HepG2 (cell line): ENCODE measurements around the gene DAPK1. TPM values are rescaled to one million over a fixed set of nuclear protein-coding genes. Genes with fewer than 3 reads are reported as not detected.

ENCODE experiments used
- ATAC-seq: fragments of 200-7000 bp; cut with Tn5 transposase; 3 replicates; pipeline ENCODE4 v1.9.1; 2020; ENCODE audit warnings: mild to moderate bottlenecking, moderate library complexity
- BruUV-seq: library from RNA; stranded (reverse); fragments of 400-500 nt; replicated peaks from 2 replicates; lab custom pipeline; 2021; lab: Mats Ljungman, UMichigan
- CTCF ChIA-PET: fragments of 300-600 bp; formaldehyde crosslinking; extraction: SDS; loops from one replicate; lab custom pipeline; 2021; ENCODE audit warnings: low total read pairs, inconsistent platforms, low intra/inter-chr PET ratio; lab: Yijun Ruan, JAX
- POLR2A ChIA-PET: fragments of 350-600 bp; sonication (Branson Sonifier 250); formaldehyde crosslinking; loops from one replicate; lab custom pipeline; 2020; ENCODE audit warnings: antibody characterized with exemption, inconsistent platforms; lab: Yijun Ruan, JAX
- DNase-seq: peaks from one replicate; pipeline ENCODE4 v3.0.0-alpha.2; 2015; ENCODE audit warnings: low spot score
- FAIRE-seq: peaks from 3 replicates; lab custom pipeline; 2011; peaks lifted over from hg19 to GRCh38; lab: Jason Lieb, UNC
- H2AFZ ChIP-seq: one replicate; pipeline ENCODE4 v1.6.1; 2011; ENCODE audit warnings: low read length, inconsistent platforms
- H3K27ac ChIP-seq: fragments of 300-600 bp; 3 replicates; pipeline ENCODE4 v1.8.0; 2011; ENCODE audit warnings: mixed run types, mild to moderate bottlenecking, mixed read lengths, low read length, inconsistent platforms; ENCODE audit not compliant: insufficient read depth; ENCODE audit errors: extremely low read length
- H3K27me3 ChIP-seq, 2 experiments: fragments of 200-600 bp in 1 of 2; 2 replicates in 1 of 2; 3 replicates in 1 of 2; pipeline versions ENCODE4 v1.6.0 to v1.8.0; 2011; ENCODE audit warnings: low read length in 2 of 2, mild to moderate bottlenecking in 2 of 2, moderate library complexity in 2 of 2, inconsistent platforms in 1 of 2; ENCODE audit not compliant: insufficient read depth in 2 of 2, control insufficient read depth in 1 of 2
- H3K36me3 ChIP-seq, 2 experiments: fragments of 200-600 bp in 1 of 2; replicated peaks in 1 of 2; 2 replicates in 1 of 2; 3 replicates in 1 of 2; pipeline versions ENCODE4 v1.5.1 to v1.8.0; 2011; ENCODE audit warnings: low read length in 2 of 2, inconsistent platforms in 1 of 2; ENCODE audit not compliant: insufficient read depth in 2 of 2, control insufficient read depth in 1 of 2
- H3K4me1 ChIP-seq: 2 replicates; pipeline ENCODE4 v1.5.1; 2012; ENCODE audit warnings: low read length, inconsistent platforms; ENCODE audit not compliant: insufficient read depth
- H3K4me2 ChIP-seq: 2 replicates; pipeline ENCODE4 v1.6.0; 2011; ENCODE audit warnings: low read depth, low read length, inconsistent platforms
- H3K4me3 ChIP-seq, 3 experiments: fragments of 200-600 bp in 1 of 3; sonication (generic), shearing (Covaris generic) in 1 of 3; replicated peaks in 1 of 3; 2 replicates each; pipeline ENCODE4 v1.5.1; 2011 to 2016; ENCODE audit warnings: low read length in 3 of 3, inconsistent platforms in 2 of 3, low read depth in 2 of 3, mild to moderate bottlenecking in 2 of 3, control low read depth in 1 of 3, mixed read lengths in 1 of 3; ENCODE audit not compliant: insufficient read depth in 1 of 3
- H3K79me2 ChIP-seq: one replicate; pipeline ENCODE4 v1.6.1; 2011; ENCODE audit warnings: low read length, inconsistent platforms; ENCODE audit not compliant: insufficient read depth
- H3K9ac ChIP-seq: 2 replicates; pipeline ENCODE4 v1.6.0; 2011; ENCODE audit warnings: mild to moderate bottlenecking, low read depth, low read length, inconsistent platforms; ENCODE audit not compliant: insufficient read depth
- H3K9me3 ChIP-seq: 2 replicates; pipeline ENCODE4 v1.5.1; 2012; ENCODE audit warnings: mild to moderate bottlenecking, low read length
- H4K20me1 ChIP-seq: 2 replicates; pipeline ENCODE4 v1.6.0; 2011; ENCODE audit warnings: inconsistent platforms, mild to moderate bottlenecking, low read length, moderate library complexity; ENCODE audit not compliant: insufficient read depth
- FOXK2 ChIP-seq: fragments of 450-650 bp; IDR thresholded peaks from 2 replicates; pipeline ENCODE4 v1.6.1; 2016
- NFE2L2 ChIP-seq: fragments of 150-350 bp; IDR thresholded peaks from 2 replicates; pipeline ENCODE4 v1.6.1; 2014; ENCODE audit warnings: low read length
- TCF7 ChIP-seq: sonication (generic); IDR thresholded peaks from 2 replicates; pipeline ENCODE4 v1.6.1; 2016; ENCODE audit warnings: antibody characterized with exemption, low read depth
- XRCC5 ChIP-seq: fragments of 200-400 bp; formaldehyde crosslinking; optimal IDR thresholded peaks from 2 replicates; pipeline ENCODE3; 2017; ENCODE audit warnings: mild to moderate bottlenecking, low read length
- ZNF10 ChIP-seq: sonication (generic); formaldehyde crosslinking; IDR thresholded peaks from 2 replicates; pipeline ENCODE4 v1.4.0; 2020; ENCODE audit warnings: mild to moderate bottlenecking, low read depth, missing genetic modification reagents, borderline replicate concordance
- ZNF484 ChIP-seq: sonication (generic); formaldehyde crosslinking; IDR thresholded peaks from 2 replicates; pipeline ENCODE4 v1.5.1; 2020; ENCODE audit warnings: mild to moderate bottlenecking, low read depth, missing genetic modification reagents, borderline replicate concordance
- ZNF589 ChIP-seq: sonication (generic); formaldehyde crosslinking; conservative IDR thresholded peaks from 2 replicates; pipeline ENCODE4 v1.8.0; 2022; ENCODE audit warnings: mild to moderate bottlenecking, moderate library complexity, missing genetic modification reagents
- ZNF660 ChIP-seq: sonication (generic); formaldehyde crosslinking; IDR thresholded peaks from 2 replicates; pipeline ENCODE4 v1.5.1; 2020; ENCODE audit warnings: mild to moderate bottlenecking, low read depth, missing genetic modification reagents, borderline replicate concordance
- ZNF713 ChIP-seq: sonication (generic); formaldehyde crosslinking; IDR thresholded peaks from 2 replicates; pipeline ENCODE4 v1.4.0; 2020; ENCODE audit warnings: mild to moderate bottlenecking, missing genetic modification reagents
- ZNF839 ChIP-seq: sonication (generic); formaldehyde crosslinking; IDR thresholded peaks from 2 replicates; pipeline ENCODE4 v1.4.0; 2020; ENCODE audit warnings: missing genetic modification reagents, mild to moderate bottlenecking, borderline replicate concordance
- WGBS: methylation state at CpG from one replicate; pipeline ENCODE4 v1.1.6; 2017; ENCODE audit warnings: low lambda C conversion rate; 5-methylcytosine and 5-hydroxymethylcytosine counted together
- in situ Hi-C: cut with HindIII; loops from 2 replicates; pipeline ENCODE4 v1.10.0; 2017; ENCODE audit warnings: low pct_unique_long_range_greater_than_20kb; ENCODE audit not compliant: extremely low pct_ligation_motif_present
- intact Hi-C: fragments of 100-400 bp; cut with micrococcal nuclease; formaldehyde crosslinking; loops from one replicate; pipeline ENCODE4 v1.10.0; 2022; ENCODE audit not compliant: unreplicated experiment
- polyA plus RNA-seq, 8 experiments: library from polyadenylated mRNA; depleted of rRNA in 3 of 8; stranded (reverse) in 7 of 8; unstranded in 1 of 8; fragments of >200 nt; fragmentation: Illumina TruSeq in 4 of 8; extraction: Trizol in 4 of 8; gene quantifications; 2 replicates each; pipeline versions ENCODE4 v1.2.1 to v1.2.3, GENCODE V29; 2011 to 2016; ENCODE audit warnings: low read depth in 4 of 8, missing spikeins in 1 of 8, mixed read lengths in 1 of 8; ENCODE audit not compliant: insufficient read depth in 1 of 8
- total RNA-seq, 5 experiments: library from RNA; depleted of rRNA; stranded (reverse); fragments of >200 nt; fragmentation: Illumina TruSeq; extraction: Trizol; gene quantifications; 2 replicates each; pipeline ENCODE4 v1.2.3, GENCODE V29; 2016; ENCODE audit warnings: low read depth in 1 of 5
- TF ChIP-seq, protein P1 (sequence below): sonication (generic); formaldehyde crosslinking; IDR thresholded peaks from 2 replicates; pipeline ENCODE4 v1.4.0; 2020; ENCODE audit warnings: missing genetic modification reagents
- TF ChIP-seq, protein P2 (sequence below): sonication (generic); formaldehyde crosslinking; IDR thresholded peaks from 2 replicates; pipeline ENCODE4 v1.5.0; 2020; ENCODE audit warnings: mild to moderate bottlenecking, missing genetic modification reagents, moderate library complexity

The DAPK1 gene
- total and polyA plus RNA-seq, 2 of the 13 experiments (the other 11 are each of a cell fraction or from before 2014, with no cell fraction given): 35.7 to 35.9 TPM

GRCh38 chr9:87671925-87672324 lies 174.3 kb downstream of the DAPK1 start:
- BruUV-seq: no TSS peak
- CTCF ChIA-PET: no interaction called here
- in situ Hi-C loops: loop anchor here (25.0 kb wide), 1 partner anchor 1260 kb away; no protein-coding TSS in a partner anchor

DNA sequence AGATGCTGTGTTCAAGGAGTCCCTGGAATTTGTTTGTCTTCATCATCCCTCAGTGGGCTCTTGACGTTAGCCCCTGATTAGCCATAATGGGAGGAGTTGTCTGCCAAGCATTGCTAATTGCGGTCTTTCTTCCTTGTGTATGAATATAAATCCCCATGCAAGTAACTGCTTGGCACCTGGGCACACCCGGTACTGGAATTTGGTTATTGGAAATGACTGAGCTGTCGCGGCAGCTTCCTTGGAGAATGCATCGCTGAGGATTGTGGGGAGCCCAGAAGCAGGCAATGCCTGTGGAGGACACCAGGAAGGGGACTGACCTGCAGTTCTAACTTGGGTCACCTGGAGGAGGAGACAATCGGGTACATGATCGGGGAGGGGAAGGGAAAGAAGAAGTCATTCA lies 174.9 kb downstream of the DAPK1 start:
- ATAC-seq (no peak), FAIRE-seq (no peak), DNase-seq (no peak)
- H3K9ac ChIP-seq: no peak overlapping the region
- ChIA-PET CTCF (no interaction called here), POLR2A (no interaction called here)
- no peak overlapping the region for H3K4me2 ChIP-seq
- H3K79me2 ChIP-seq: no peaks in the 10 kb centered on the region
- H3K27ac ChIP-seq: no peak overlapping the region
- no peaks in the 10 kb centered on the region for H4K20me1 ChIP-seq
- H2AFZ ChIP-seq: no peak overlapping the region
- intact Hi-C loops: no loop called here
- H3K4me3 ChIP-seq: no peak overlapping the region
- peaks cover 6% of the 10 kb centered on the region; the same call in 1 of the 2 replicates for H3K4me1 ChIP-seq
- no TSS peak for BruUV-seq
- peaks cover 5 to 7% of the 10 kb centered on the region in 2 experiments; a peak in 2 of 5 replicates for H3K36me3 ChIP-seq
- in situ Hi-C loops: loop anchor here (25.0 kb wide), 1 partner anchor 1260 kb away; no protein-coding TSS in a partner anchor
- WGBS: 97% methylated on average over 8 of the region's 8 CpGs
- H3K9me3 ChIP-seq: no peaks in the 10 kb centered on the region
- H3K27me3 ChIP-seq: no peaks in the 10 kb centered on the region
- TF ChIP-seq, protein P1, sequence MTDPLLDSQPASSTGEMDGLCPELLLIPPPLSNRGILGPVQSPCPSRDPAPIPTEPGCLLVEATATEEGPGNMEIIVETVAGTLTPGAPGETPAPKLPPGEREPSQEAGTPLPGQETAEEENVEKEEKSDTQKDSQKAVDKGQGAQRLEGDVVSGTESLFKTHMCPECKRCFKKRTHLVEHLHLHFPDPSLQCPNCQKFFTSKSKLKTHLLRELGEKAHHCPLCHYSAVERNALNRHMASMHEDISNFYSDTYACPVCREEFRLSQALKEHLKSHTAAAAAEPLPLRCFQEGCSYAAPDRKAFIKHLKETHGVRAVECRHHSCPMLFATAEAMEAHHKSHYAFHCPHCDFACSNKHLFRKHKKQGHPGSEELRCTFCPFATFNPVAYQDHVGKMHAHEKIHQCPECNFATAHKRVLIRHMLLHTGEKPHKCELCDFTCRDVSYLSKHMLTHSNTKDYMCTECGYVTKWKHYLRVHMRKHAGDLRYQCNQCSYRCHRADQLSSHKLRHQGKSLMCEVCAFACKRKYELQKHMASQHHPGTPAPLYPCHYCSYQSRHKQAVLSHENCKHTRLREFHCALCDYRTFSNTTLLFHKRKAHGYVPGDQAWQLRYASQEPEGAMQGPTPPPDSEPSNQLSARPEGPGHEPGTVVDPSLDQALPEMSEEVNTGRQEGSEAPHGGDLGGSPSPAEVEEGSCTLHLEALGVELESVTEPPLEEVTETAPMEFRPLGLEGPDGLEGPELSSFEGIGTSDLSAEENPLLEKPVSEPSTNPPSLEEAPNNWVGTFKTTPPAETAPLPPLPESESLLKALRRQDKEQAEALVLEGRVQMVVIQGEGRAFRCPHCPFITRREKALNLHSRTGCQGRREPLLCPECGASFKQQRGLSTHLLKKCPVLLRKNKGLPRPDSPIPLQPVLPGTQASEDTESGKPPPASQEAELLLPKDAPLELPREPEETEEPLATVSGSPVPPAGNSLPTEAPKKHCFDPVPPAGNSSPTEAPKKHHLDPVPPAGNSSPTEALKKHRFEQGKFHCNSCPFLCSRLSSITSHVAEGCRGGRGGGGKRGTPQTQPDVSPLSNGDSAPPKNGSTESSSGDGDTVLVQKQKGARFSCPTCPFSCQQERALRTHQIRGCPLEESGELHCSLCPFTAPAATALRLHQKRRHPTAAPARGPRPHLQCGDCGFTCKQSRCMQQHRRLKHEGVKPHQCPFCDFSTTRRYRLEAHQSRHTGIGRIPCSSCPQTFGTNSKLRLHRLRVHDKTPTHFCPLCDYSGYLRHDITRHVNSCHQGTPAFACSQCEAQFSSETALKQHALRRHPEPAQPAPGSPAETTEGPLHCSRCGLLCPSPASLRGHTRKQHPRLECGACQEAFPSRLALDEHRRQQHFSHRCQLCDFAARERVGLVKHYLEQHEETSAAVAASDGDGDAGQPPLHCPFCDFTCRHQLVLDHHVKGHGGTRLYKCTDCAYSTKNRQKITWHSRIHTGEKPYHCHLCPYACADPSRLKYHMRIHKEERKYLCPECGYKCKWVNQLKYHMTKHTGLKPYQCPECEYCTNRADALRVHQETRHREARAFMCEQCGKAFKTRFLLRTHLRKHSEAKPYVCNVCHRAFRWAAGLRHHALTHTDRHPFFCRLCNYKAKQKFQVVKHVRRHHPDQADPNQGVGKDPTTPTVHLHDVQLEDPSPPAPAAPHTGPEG (CRISPR knock-in tag): no peak
- TF ChIP-seq XRCC5 (no peak), TCF7 (no peak), ZNF589 (no peak), NFE2L2 (no peak), FOXK2 (no peak), ZNF484 (CRISPR knock-in tag) (no peak), ZNF10 (no peak), ZNF713 (CRISPR knock-in tag) (no peak), ZNF660 (CRISPR knock-in tag) (no peak)
- TF ChIP-seq, protein P2, sequence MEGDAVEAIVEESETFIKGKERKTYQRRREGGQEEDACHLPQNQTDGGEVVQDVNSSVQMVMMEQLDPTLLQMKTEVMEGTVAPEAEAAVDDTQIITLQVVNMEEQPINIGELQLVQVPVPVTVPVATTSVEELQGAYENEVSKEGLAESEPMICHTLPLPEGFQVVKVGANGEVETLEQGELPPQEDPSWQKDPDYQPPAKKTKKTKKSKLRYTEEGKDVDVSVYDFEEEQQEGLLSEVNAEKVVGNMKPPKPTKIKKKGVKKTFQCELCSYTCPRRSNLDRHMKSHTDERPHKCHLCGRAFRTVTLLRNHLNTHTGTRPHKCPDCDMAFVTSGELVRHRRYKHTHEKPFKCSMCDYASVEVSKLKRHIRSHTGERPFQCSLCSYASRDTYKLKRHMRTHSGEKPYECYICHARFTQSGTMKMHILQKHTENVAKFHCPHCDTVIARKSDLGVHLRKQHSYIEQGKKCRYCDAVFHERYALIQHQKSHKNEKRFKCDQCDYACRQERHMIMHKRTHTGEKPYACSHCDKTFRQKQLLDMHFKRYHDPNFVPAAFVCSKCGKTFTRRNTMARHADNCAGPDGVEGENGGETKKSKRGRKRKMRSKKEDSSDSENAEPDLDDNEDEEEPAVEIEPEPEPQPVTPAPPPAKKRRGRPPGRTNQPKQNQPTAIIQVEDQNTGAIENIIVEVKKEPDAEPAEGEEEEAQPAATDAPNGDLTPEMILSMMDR (CRISPR knock-in tag): no peak

More at GRCh38 chr9:87671925-87672324, 174.3 kb downstream of the DAPK1 start:
- POLR2A ChIA-PET: no interaction called here
- Histone ChIP-seq H3K4me1 (peaks cover 6% of the 10 kb centered on the region; the same call in 1 of the 2 replicates), H3K27me3 (no peaks in the 10 kb centered on the region), H3K27ac (no peak overlapping the region), H3K9ac (no peak overlapping the region), H3K4me3 (no peak overlapping the region), H3K9me3 (peaks cover 3% of the 10 kb centered on the region; the same call in 1 of the 2 replicates), H3K79me2 (no peaks in the 10 kb centered on the region), H4K20me1 (no peaks in the 10 kb centered on the region), H2AFZ (no peak overlapping the region), H3K36me3 (peaks cover 8 to 9% of the 10 kb centered on the region in 2 experiments; a peak in 3 of 5 replicates), H3K4me2 (no peak overlapping the region)
- 89% methylated on average over 7 of the region's 9 CpGs for WGBS
- no peak for DNase-seq
- no peak for ATAC-seq
- no peak for FAIRE-seq
- intact Hi-C loops: no loop called here
- no peak for TF ChIP-seq ZNF839 (CRISPR knock-in tag)
